Colon (tissue), 2 donors: ENCODE data around the gene ADAMTS16.

Experiments used
- FAIRE-seq: peaks from 2 replicates; lab custom pipeline; 2012; peaks lifted over from hg19 to GRCh38; lab: Jason Lieb, UNC
- donor health status: control.
- donor health status: control.

The ADAMTS16 gene

GRCh38 chr5:5315068-5315980, 175.2 kb downstream of the ADAMTS16 start:
- no peak for FAIRE-seq

GRCh38 chr5:5316334-5316733, 176.2 kb downstream of the ADAMTS16 start:
- no peak for FAIRE-seq

DNA sequence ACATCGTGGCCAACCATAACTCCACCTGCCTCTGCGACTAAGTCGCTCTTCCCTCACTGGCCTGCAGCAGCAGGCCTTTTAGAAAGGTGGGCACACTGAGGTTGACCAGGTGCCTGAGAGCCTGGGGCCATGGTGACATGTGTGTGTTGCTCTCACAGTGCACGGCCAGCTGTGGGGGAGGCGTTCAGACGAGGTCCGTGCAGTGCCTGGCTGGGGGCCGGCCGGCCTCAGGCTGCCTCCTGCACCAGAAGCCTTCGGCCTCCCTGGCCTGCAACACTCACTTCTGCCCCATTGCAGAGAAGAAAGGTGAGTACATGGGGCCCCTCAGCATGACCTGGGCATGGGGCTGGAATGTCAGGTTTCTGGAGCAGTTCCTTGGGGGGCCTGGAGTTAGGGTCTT, 177.8 kb downstream of the ADAMTS16 start:
- no peak for FAIRE-seq

DNA sequence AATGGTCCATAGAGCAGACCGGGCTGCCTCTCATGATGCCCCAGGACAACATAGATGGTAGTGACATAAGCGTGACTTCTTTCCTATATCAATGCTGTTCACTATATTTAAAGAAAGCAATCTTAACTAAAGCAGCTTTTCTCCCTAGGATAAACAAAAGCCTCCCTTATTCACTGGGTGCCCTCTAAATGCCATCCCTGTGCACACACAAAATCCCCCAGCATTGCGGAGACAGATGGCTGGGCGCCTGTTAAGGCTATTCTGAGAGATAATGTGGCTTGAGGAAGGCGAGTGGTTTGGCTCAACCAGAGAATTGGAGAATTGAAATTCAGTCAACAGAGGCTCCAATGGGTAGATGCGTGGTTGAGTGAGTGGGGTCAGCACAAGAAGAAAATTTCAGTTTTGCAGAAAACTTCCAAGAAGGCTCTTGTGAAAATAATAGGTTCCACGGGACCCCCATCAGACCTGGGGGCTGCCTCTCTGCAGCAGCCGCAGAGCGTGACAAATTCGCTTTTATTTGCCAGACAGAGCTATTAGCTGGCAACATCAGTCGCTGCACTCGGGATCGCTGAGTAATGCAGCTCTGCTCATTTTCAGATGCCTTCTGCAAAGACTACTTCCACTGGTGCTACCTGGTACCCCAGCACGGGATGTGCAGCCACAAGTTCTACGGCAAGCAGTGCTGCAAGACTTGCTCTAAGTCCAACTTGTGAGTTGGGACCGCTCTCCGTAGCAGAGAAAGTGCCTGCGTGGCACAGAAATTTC, 178.5 kb downstream of the ADAMTS16 start:
- FAIRE-seq, result no peak

- FAIRE-seq, result no peak
These were observed 180.1 kb downstream of the ADAMTS16 start for GRCh38 chr5:5320062-5320805.

DNA sequence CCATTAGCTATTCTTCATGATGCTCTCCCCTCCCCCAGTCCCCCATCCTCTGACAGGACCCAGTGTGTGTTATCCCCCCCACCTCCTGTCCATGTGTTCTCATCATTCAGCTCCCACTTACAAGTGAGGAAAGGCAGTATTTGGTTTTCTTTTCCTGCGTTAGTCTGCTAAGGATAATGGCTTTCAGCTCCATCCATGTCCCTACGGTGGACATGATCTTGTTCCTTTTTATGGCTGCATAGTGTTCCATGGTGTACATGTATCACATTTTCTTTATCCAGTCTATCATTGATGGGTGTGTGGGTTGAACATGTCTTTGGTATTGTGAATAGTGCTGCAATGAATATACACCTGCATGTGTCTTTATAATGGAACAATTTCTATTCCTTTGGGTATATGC, 181.0 kb downstream of the ADAMTS16 start:
- no peak for FAIRE-seq

DNA sequence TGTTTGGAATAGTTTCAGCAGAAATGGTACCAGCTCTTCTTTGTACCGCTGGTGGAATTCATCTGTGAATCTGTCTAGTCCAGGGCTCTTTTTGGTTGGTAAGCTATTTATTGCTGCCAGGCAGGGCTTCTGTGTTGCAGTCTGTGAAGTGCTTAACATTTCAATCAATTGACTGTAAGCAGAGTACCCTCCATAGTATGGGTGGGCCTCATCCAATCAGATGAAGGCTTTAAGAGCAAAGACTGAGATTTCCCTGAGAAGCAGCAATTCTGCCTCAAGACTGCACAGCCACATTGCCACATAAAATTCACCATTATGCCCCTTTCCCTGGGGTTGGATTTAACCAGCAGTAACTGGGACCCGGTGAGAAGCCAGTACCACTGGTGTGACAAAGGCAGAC, 183.4 kb downstream of the ADAMTS16 start:
- FAIRE-seq, result no peak

DNA sequence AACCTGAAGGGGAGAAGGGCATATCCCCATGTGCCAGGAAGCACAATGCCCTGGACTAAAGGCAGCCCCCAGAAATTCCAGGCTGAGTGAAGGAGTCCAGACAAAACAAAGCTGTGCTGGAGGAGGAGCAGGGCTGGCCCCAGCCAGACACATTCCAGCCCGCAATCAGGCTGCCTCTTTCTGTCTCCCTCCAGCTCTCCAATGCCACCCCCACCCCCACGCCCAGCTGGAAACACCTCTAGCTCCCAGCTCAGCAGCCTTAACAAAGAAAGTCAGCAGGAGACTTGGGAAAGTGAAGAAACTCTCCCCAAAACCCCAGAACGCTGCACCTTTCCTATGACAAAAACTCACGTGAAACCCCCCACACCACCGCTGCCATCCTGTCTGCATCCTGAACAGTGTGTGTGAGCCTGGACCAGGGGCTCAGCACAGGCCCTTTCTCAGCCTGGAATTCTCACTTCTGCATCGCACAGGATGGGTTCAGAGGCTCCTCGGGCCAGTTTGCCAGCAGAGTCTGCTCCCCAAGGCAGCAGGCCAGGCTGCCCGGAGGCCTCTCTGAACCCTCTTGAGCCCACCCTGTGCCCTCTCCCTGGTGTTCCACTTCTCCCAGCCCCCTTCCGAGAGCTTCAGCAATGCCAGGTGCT, 186.1 kb downstream of the ADAMTS16 start:
- FAIRE-seq, result no peak

GRCh38 chr5:5327126-5327525, 187.0 kb downstream of the ADAMTS16 start:
- no peak for FAIRE-seq

GRCh38 chr5:5330728-5331452, 190.8 kb downstream of the ADAMTS16 start:
- no peak for FAIRE-seq

- no peak for FAIRE-seq
These were observed 191.7 kb downstream of the ADAMTS16 start for GRCh38 chr5:5331848-5332247.

DNA sequence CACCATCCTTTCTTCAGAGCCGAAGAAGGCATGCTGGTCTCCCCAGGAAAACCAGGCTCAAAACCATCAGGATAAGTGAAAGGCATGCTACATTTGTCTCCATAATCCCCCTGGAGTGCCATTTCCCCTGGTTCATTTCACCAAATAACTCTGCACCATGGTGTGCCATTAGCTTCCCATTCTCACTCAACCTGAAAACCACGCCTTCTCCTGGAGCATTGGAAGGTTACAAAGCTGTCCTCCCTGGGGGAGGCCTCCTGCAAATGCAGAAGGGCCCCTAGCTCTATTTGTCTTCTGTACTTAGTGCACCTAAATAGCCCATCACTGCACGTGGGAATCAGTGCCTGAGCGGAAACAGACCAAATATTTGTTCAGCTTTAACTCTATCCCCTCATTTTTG, 192.2 kb downstream of the ADAMTS16 start:
- FAIRE-seq, result no peak

DNA sequence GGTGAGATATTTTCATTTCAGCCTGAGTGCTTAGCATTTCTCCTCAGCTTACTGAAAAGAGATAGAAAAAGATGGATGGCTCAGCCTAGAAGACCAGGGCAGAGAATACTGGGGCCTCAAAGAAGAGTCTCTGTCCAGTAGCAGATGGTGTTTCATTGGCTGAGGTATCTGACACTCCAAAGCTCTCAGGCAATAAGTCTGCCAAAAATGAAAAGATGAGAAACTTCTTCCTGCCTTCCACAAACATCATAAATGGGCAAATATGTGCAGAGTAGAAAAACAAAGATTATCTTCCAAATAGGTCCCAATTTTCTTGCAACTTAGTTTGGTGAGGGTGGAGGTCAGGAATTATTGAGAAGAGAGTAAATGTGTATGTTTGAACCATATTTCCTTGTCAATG, 195.0 kb downstream of the ADAMTS16 start:
- no peak for FAIRE-seq

GRCh38 chr5:5335700-5336264, 195.7 kb downstream of the ADAMTS16 start:
- no peak for FAIRE-seq

DNA sequence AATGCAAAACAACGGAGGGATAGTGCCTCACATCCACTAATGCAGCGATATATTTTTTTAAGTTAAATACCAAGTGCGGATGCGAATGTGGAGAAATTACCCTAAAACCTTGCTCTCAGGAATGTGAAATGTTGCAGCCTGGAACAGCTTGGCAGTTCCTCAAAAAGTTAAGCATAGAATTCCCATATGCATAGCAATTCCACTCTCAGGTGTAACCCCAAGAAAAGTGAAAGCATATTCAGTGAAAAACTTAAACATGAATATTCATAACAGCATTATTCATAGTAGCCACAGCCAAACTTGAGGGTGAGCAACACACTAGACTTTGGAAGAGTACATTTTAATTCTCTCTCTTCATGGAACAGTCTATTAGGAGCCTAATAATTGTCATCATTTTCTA, 199.1 kb downstream of the ADAMTS16 start:
- FAIRE-seq, result no peak

- FAIRE-seq, result no peak
These were observed 200.1 kb downstream of the ADAMTS16 start for GRCh38 chr5:5340206-5340729.

DNA sequence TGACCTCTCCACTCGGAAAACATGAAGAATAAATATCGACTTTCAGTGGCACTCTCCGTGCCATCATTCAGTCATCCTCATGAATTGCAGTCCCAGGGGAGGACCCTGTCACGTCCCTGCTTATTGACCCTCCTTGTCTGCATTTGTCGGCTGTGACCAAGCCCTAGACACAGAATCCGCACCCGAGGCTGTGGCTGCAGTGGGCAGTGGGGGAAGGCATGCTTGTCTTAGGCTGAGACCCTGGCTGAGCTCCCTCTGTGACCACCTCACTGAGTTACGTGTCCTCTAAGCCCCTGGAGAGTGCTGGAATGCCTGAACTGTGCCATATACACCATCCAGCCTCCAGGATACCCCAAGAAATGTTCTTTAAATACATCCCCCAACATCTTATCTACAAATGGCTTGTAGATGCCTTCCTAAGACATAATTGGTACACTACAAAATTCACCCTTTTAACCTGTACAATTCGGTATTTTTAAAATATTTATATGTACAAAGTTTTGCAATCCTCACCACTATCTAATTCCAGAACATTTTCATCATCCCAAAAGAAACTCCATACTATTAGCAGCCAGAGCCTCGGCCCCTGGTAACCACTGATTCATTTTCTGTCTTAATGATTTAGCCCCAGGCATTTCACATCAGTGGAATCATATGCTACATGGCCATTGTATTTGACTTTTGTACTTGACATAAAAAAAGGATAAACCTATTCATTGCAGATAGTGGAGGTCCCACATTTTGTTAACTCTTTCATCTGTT, 201.6 kb downstream of the ADAMTS16 start:
- no peak for FAIRE-seq

- no peak for FAIRE-seq
These were observed 202.7 kb downstream of the ADAMTS16 start for GRCh38 chr5:5342784-5343183.

DNA sequence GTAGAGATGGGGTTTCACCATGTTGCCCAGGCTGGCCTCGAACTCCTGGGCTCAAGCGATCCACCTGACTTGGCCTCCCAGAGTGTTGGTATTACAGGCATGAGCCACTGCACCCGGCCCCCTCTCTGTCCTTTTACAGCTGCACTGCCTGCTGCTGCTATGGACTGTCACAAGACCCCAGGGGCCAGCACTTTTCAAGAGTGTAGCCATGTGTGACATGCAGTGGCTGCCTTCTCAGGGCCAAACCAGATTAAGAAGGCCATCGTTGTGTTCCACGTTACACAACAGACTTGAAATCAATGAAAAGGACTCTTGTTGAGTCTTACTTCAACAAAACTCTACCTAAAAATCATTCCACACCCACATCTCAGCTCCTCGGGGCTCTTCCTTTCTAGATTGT, 203.4 kb downstream of the ADAMTS16 start:
- FAIRE-seq, result no peak

GRCh38 chr5:5344051-5344571, 204.0 kb downstream of the ADAMTS16 start:
- no peak for FAIRE-seq
